GM18867 (cell line): Measurements from ENCODE around the gene NGF.
"Not testable (repeated sequence)": the region's sequence is repeated elsewhere in the genome, so short reads cannot be mapped to it uniquely, and the experiment has no call there.

Experiments
- ATAC-seq: cut with Tn5 transposase; IDR thresholded peaks from one replicate; pipeline ENCODE4 v1.9.1; 2021; ENCODE audit warnings: mild to moderate bottlenecking, moderate library complexity; ENCODE audit not compliant: unreplicated experiment

NGF gene

DNA sequence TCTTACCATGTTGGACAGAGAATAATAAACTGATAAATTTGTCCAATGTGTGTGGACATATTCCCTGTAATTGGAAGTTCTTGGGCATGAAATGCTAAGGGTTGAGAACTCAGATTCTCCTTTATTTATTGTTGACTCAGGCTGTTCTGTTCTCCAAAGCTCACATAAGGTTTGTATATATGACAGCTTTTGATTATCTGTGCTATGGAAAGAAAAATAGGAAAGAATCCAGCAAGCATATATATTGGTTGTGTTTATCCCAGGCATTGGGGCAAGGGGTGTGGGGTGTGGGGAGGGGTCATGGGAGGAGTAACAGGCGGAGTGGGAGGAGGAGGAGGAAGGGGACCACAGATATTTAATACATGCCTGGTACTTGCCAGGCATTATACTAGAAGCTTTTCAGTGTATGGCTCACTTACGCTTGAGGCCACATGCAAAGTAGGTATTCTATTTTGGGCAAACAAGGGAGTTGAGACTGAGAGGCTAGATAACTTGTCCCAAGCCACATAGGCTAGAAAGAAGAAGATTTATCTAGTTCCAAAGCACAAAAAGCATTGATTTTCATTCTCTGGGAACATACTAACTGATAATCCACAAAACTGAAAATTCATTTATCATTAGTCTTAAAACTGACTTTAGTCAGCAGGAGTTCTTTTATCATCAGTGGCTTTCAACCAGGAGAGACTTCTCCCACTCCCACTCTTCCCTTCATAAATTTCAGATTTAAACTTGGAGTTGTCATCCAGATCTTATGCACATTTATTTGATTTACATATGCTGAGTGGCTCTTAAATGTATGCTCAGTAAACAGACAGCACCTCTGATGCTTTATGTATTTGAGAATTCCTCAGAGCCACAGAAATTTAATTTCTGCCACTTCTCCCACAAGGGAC is 27.2 kb downstream of the NGF start:
- peak; percentile 83 for ATAC-seq

DNA sequence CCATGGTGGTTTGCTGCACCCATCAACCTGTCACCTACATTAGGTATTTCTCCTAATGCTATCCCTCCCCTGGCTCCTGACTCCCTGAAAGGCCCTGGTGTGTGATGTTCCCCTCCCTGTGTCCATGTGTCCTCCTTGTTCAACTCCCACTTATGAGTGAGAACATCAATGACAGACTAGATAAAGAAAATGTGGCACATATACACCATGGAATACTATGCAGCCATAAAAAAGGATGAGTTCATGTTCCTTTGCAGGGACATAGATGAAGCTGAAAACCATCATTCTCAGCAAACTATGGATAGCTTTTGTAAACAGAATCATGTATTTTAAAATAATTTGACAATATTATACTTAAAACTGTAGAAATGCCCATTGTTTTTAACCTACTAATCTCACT is 28.5 kb downstream of the NGF start:
- ATAC-seq, result not testable (repeated sequence)

DNA sequence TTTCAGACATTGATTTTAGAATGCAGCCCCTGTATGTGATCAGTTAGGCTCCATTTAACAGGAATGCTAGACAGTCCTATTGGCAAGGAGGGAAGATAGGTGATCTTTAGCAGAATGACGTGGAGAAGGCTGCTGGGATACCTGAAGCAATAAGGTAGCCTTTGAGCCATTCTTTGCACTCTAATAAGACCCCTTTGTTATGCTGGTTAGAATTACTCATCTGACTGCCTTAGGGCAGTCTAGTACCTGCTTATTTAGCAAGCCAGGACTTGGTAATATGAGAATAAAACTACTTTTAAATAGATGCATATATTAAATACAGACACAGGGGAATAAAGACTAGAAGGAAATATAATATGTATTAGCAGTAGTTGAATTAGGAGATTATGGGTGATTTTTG is 29.1 kb downstream of the NGF start:
- no peak for ATAC-seq

DNA sequence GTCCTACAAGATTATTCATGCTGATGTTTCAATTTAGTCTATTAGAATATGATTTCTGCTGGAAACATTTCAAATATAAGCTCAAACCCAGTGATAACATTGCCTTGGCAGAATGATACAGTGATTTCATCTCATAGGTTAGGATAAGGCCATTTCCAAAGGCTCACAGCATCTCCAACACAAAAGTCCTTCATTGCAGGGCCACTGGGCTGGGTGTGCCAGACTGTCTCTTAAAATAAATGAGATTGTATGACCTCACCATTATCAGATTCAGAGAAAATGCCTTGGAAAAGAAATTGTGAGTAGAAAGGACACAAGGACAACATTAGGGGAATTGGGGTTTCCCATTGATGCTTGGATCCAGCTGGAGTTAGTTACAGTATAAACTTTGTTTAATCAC is 30.4 kb downstream of the NGF start:
- ATAC-seq, result no peak

DNA sequence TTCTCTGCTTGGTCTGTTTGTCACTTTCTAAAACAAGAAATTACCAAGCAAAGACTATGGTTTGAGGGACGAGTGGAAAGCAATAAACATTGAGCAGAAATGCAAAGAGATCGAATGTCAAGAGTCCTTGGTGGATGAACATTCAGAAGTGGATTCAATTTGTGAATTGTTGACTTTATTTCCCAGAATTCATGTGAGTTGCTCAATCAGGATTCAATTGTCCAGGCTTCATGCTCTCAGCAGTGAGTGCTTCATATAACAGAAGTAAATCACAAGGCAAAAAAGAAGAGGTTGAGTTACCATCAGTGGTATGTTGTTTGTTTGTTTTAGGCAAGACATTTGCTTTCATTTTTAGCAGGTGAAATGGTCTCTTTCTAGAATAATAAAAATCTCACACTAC is 31.9 kb downstream of the NGF start:
- no peak for ATAC-seq

DNA sequence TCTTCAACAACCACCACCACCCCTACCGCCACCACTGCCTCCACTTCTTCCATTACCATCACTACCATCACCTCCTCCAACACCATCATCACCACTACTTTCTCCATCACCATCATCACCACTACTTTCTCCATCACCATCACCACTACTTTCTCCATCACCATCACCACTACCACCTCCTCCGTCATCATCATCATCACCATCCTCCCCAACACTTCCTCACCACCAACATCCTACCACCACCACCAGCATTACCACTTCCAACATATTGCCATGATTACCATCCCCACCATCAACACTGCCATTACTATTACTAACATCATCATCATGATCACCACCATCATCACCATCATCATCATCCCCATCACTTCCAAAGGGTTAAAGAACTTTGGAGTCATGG is 34.7 kb downstream of the NGF start:
- ATAC-seq, result no peak

DNA sequence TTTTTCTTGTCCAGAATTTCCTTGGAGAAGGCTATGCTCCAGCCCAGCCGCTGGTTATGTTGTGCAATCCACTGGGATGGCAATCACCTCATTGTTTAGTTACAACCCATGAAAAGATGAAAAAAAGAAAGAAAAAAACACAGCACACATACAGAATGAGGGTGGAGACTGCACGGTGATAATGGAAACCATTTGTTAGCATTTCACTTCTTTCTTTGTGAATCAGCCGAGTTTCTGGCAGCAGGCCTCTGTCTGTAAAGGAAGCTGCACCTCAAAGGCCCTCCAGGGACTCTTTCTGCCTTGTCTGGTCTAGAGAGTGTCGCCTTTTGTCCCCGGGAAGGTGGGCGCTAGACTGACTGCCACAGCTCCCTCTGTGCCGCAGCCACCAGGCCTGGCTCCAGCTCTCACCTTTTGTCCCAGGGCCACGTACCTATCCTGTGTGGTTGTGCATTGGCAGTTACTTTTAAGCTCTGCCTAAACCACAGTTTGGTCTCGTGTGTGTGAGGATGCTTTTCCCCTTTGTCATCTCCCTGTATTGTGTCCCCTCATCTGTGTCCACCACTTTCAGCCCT is 35.6 kb downstream of the NGF start:
- ATAC-seq, result peak; percentile 76

DNA sequence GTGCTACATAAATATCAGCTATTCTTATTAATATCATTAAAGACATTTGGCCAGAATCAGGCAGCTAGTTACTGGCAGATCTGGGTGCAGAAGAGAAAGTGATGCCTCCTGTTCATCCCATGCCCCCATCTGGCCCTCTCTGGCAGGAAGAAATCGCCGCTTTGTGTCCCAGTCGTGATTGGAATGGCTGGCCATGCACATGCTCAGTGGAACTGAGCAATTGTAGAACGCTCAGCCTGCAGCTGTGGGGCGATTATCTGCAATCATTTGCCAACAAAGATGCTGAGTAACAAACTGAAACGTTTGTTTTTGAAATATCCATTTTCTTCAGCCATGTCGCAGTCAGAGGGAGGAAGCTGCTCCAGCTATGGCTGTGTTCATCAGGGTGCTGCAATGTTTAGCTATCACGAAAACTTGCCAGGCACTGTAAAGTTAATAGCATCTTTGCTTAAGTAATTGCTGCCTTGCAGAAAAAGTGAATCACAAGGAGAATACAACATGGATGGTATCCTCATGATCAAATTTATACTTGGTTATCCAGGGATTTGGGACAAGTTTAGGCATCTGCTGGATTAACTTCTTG is 36.5 kb downstream of the NGF start:
- no peak for ATAC-seq

DNA sequence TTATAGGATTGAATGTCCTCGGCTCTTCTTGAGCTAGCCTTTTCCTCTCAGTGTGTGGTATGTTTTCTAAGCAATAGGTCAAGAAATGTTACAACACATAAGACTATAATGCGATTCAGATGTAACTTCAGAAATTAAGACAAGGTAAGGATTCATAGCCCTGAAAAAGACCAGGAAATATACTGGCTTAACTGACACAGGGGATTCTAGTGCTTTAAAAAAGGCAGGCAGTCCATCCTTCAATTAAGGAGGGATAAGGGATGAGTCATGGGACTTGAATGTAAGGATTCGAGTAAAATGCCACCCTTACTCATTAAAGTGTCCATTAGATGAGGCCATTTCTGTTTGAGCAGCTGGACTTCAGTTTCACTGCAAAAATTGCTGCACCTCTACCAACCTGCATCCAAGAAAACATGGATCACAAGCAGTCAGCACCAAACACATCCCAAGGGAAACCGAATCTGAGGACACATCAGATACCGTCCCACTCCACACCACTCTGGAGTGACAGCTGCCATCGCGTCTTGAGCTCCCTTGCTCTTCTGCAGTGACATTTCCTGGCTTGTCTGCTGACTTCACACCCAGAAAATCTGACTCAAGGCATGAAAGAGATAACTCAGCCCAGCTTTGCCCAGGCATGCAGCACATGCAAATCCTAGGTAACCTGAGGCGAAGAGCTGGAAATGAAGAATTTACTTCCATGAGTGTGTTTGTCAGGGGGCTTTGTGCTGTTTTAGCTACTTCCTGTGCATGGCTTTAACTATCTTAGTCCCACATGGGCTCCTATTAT is 37.8 kb downstream of the NGF start:
- no peak for ATAC-seq

DNA sequence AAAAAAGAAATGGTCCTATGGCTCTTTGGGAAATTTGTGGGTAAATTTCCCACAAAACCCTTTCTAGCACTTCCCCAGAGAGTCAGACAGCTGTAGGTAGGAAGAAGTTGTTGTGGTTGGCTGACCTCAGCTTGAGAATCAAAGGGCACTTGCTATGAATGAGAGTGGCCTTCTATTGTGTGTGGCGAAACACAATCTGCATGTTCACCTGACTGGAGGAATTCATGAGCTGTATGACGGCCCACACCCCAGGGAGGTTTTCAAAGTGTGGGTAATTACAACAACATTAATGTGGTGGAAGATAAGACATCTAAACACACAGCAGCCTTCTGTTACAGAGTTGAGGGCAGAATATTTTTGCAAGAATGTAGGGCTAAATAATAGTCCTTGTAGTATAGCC is 38.8 kb downstream of the NGF start:
- no peak for ATAC-seq

DNA sequence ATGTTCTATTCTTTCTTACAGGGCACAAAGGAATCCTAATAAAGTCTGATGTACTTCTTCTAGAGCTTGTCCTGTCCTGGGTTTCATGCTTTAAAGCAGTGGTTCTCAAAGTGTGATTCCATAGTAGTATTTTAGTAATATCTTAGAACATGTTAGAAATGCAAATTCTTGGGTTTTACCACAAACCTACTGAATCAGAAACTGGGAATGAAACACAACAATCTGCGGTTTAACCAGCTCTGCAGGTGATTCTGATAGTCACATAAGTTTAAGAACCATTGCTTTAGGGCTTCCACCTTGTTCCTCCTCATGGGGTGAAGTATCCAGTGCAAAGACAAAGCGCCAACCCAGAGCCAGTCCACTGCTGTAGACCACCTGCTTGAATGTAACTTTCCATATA is 41.1 kb downstream of the NGF start:
- ATAC-seq, result peak; percentile 91

DNA sequence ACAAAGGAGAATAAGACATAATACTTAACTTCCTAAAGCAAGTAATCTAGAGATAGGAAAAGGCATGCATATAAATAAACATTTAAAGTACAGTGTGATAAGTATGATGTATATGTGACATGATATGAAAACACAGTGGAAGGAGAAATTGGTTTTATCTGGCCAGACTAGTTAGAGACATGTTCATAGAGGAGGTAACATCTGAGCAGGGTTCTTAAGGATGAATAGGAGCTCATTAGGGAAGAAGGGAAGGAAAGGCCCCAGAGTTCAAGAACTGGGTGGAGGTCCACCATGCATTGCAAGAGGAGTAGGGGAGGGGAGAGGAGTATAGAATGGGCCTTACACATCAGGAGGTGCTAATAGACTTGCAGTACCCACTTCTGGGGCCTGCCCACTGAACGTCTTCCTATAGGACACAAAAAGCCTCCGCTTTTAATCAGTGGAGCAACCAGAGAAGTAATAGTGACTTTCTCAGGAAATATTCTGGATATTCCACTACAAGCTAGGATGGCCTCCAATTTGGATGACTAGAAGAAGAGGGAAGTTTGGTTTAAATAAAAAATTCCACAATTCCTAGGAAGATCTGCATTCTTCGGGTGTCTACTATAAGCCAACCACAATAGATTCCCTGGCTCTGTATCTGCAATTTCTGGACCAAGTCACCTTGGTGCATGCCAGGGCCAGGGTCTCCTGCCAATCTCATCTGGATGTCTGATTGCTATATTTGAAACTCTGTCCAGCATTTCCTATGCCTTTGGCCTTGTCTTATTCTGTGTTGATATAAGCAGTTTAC is 41.9 kb downstream of the NGF start:
- no peak for ATAC-seq

DNA sequence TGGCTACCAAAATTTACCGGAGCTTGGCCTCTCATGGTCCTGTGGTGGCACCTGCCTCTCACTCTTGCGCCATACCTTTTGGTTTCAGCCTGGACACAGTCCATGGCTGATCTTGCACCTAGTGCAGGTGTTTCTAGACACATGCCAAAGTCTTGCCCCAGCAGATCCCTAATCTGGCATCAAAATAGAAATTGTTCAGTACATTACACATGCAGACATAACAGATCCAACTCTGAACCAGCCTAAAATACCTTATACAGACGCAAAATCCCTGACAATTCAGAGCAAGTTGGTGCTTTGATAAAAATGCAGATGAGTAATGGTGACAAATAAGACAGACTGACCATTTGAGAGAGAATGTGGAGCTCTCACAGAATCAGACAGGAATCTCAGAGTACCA is 44.1 kb downstream of the NGF start:
- no peak for ATAC-seq

DNA sequence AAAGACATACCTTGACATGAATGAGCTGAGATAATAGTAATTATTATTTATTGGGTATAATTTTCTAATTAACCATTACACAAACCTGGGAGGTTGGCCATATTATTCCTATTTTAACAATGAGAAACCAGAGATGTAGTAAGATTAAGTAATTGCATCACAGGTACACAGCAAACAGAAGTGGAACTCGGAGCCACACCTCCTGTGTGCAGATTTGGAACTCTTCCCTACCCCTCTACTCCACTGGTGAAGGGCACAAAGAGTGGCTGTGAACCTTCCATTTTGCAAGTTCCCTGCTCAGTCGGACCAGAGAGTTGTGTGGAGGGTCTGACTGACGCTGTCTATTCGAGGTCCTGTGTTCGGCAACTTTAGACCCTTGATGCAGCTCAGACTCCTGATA is 45.0 kb downstream of the NGF start:
- no peak for ATAC-seq

DNA sequence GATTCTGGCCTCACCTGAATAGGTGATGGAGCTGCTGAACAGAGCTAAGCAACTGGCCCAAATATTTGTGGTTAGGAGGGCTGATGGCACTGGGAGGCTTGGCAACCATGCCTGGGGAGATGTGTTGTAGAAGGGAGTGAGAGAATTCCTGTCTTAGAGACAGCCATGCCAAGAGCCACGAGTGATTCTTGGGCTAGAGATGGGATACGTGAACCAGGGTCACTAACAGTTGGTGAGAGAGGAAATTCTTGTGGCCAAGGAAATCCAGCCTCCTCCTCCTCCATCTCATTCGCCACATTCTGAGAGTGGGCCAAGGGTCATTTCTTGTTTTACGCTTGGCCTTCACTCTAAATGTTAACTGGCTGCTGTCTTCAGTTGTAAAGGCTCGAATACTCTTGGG is 46.3 kb downstream of the NGF start:
- no peak for ATAC-seq

DNA sequence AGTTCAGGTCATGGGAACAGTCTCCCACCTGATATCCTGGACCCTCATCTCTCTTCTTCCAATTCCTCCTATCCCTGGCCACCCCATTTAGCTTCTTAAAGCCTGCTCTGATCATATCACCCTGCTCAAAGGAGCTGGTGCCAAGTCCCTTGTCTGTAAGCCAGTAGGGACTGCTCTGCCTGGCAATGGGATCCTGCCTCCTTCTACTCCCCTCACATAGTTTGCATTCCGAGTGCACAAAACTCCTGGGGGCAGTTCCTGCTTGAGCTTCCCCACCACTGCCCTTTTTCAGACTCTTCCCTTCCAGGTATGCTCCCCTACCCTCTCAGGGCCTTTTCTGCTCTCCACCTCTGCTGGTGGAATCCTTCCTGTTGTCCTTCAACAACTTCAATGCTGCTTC is 48.1 kb downstream of the NGF start:
- no peak for ATAC-seq

DNA sequence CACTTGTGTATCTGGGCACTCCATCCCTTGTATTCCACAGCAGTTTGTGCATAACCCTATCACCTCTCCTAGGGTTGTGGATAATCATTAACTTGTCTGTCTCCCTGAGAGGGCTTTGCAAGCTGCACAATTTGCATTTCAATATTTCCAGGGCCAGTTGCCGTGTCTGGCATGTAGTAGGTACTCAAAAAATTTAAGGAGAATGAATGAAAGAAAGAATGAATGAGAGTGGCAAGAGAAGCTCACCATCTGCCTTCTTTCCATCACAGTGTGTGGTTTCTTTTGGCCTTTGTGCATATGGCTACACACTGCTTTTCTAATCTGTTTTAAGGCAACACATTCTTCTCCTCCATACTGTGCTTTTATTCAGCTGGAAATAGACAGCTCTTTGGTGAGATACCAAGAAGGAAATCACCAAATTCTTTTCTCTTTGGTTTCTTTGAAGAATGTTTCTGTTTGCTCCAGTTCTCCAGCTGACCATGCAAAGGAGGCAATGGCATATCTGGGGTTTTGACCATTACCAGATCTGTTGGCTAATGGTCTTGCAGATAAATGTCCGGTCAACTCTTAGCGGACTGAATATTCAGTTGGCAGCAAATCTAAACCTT is 49.4 kb downstream of the NGF start:
- ATAC-seq, result no peak

DNA sequence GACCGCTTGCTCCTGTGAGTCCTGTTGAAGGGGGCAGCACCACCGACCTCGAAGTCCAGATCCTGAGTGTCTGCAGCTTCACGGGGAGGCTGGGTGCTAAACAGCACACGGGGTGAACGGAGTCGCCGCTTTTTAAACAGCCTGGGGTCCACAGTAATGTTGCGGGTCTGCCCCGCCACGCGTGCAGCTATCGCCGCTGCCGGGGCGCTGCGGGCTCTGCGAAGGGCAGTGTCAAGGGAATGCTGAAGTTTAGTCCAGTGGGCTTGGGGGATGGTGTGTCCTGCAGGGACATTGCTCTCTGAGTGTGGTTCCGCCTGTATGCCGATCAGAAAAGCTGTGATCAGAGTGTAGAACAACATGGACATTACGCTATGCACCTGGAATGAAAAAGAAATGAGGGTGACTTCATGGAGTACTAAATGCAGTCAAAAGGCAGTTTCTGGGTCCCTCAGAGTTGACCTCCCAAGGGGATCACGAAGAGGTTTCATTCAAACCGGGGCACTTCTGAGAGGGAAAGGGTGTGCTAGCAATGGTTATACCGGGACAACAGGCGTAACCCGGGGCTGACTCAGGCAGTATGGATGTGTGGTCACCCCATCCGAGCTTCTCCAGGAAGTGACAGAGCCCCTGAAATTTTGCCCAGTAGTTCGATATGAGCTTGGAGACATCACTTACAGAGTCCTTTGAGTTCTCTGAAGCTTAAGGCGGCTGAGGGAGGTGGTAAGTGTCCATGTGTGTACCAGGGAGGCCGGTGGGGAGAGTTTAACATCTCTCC is 51.4 kb downstream of the NGF start:
- ATAC-seq, result no peak

DNA sequence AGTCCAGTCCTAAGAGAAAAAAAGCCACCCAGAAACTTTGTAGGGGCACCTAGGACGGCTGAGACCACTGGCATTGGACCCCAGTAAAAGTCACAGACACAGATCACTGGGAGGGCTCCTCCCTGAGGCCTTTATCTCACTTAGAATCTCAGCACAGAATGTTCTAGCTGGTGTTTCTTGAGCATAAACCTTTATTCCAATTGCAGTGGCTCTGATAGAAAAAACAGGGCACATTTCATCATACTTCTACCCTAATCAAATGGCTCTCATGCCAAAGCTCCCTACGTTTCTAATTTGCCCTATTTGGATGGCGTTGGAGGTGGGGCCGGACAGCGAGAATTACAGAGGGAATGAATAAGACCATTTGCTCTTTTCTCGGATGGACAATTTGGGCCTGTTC is 53.8 kb downstream of the NGF start:
- no peak for ATAC-seq
